Liver (tissue), 3 donors: ENCODE data around the gene GGCX.
"Not testable (repeated sequence)": the region's sequence is repeated elsewhere in the genome, so short reads cannot be mapped to it uniquely, and the experiment has no call there.

Experiments
- JUND ChIP-seq, 2 donors: IDR thresholded peaks; 2 replicates each; pipeline ENCODE4 v1.6.1; 2016; ENCODE audit warnings: antibody characterized with exemption in 2 of 2
- RAD21 ChIP-seq, 2 donors: IDR thresholded peaks; 2 replicates each; pipeline ENCODE4 v1.6.1; 2016; ENCODE audit warnings: antibody characterized with exemption in 2 of 2, mild to moderate bottlenecking in 2 of 2
- TAF1 ChIP-seq: conservative IDR thresholded peaks from 2 replicates; pipeline ENCODE4 v1.6.1; 2016; ENCODE audit warnings: antibody characterized with exemption, mild to moderate bottlenecking
- YY1 ChIP-seq: IDR thresholded peaks from 2 replicates; pipeline ENCODE4 v1.6.1; 2016; ENCODE audit warnings: antibody characterized with exemption, mild to moderate bottlenecking
- TF ChIP-seq, protein P1 (sequence below): IDR thresholded peaks from 2 replicates; pipeline ENCODE4 v1.6.1; 2016; ENCODE audit warnings: antibody characterized with exemption
- TF ChIP-seq, protein P2 (sequence below): fragments of 150-350 bp; IDR thresholded peaks from 2 replicates; pipeline ENCODE4 v1.5.1; 2017; ENCODE audit warnings: improper control_type of control experiment, low read depth, low read length; ENCODE audit not compliant: missing input control
- TF ChIP-seq, protein P3 (sequence below): IDR thresholded peaks from 2 replicates; pipeline ENCODE4 v1.6.1; 2016; ENCODE audit warnings: antibody characterized with exemption, mild to moderate bottlenecking
- TF ChIP-seq, protein P4 (sequence below): IDR thresholded peaks from 2 replicates; pipeline ENCODE4 v1.6.1; 2016; ENCODE audit warnings: antibody characterized with exemption
- donor health status: healthy.
- donor health status: healthy.

DNA sequence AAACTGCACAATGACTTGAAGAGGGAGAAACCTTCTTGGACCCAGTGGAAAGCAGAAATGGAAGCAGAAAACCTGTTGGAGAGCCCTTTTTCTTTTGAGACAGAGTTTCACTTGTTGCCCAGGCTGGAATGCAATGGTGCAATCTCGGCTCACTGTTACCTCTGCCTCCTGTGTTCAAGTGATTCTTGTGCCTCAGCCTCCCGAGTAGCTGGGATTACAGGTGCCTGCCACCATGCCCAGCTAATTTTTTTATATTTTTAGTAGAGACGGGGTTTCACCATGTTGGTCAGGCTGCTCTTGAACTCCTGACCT lies 42.8 kb upstream of the GGCX start:
- TF ChIP-seq TAF1; RAD21 (IDR thresholded peaks at IDR 0.05); JUND (IDR thresholded peaks at IDR 0.05); YY1: not testable (repeated sequence)
- TF ChIP-seq, protein P1, sequence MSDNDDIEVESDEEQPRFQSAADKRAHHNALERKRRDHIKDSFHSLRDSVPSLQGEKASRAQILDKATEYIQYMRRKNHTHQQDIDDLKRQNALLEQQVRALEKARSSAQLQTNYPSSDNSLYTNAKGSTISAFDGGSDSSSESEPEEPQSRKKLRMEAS, result not testable (repeated sequence)
- TF ChIP-seq, protein P2, sequence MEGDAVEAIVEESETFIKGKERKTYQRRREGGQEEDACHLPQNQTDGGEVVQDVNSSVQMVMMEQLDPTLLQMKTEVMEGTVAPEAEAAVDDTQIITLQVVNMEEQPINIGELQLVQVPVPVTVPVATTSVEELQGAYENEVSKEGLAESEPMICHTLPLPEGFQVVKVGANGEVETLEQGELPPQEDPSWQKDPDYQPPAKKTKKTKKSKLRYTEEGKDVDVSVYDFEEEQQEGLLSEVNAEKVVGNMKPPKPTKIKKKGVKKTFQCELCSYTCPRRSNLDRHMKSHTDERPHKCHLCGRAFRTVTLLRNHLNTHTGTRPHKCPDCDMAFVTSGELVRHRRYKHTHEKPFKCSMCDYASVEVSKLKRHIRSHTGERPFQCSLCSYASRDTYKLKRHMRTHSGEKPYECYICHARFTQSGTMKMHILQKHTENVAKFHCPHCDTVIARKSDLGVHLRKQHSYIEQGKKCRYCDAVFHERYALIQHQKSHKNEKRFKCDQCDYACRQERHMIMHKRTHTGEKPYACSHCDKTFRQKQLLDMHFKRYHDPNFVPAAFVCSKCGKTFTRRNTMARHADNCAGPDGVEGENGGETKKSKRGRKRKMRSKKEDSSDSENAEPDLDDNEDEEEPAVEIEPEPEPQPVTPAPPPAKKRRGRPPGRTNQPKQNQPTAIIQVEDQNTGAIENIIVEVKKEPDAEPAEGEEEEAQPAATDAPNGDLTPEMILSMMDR, result not testable (repeated sequence)
- TF ChIP-seq, protein P3, sequence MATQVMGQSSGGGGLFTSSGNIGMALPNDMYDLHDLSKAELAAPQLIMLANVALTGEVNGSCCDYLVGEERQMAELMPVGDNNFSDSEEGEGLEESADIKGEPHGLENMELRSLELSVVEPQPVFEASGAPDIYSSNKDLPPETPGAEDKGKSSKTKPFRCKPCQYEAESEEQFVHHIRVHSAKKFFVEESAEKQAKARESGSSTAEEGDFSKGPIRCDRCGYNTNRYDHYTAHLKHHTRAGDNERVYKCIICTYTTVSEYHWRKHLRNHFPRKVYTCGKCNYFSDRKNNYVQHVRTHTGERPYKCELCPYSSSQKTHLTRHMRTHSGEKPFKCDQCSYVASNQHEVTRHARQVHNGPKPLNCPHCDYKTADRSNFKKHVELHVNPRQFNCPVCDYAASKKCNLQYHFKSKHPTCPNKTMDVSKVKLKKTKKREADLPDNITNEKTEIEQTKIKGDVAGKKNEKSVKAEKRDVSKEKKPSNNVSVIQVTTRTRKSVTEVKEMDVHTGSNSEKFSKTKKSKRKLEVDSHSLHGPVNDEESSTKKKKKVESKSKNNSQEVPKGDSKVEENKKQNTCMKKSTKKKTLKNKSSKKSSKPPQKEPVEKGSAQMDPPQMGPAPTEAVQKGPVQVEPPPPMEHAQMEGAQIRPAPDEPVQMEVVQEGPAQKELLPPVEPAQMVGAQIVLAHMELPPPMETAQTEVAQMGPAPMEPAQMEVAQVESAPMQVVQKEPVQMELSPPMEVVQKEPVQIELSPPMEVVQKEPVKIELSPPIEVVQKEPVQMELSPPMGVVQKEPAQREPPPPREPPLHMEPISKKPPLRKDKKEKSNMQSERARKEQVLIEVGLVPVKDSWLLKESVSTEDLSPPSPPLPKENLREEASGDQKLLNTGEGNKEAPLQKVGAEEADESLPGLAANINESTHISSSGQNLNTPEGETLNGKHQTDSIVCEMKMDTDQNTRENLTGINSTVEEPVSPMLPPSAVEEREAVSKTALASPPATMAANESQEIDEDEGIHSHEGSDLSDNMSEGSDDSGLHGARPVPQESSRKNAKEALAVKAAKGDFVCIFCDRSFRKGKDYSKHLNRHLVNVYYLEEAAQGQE, result not testable (repeated sequence)
- TF ChIP-seq, protein P4, sequence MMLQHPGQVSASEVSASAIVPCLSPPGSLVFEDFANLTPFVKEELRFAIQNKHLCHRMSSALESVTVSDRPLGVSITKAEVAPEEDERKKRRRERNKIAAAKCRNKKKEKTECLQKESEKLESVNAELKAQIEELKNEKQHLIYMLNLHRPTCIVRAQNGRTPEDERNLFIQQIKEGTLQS, result not testable (repeated sequence)
